GM12878 (cell line): Measurements from ENCODE around the gene NPTX1. TPM values are rescaled to one million over a fixed set of nuclear protein-coding genes. Genes with fewer than 3 reads are reported as not detected.

Experiments used
- ATAC-seq: fragments of 200-7000 bp; cut with Tn5 transposase; 3 replicates; pipeline ENCODE4 v1.9.1; 2020; ENCODE audit warnings: mild to moderate bottlenecking, moderate library complexity
- BruUV-seq: library from RNA; stranded (reverse); fragments of 400-500 nt; replicated peaks from 2 replicates; lab custom pipeline; 2021; lab: Mats Ljungman, UMichigan
- CTCF ChIA-PET: fragments of 300-600 bp; sonication (Branson Sonifier 250); formaldehyde crosslinking; extraction: SDS; loops from one replicate; lab custom pipeline; 2021; ENCODE audit warnings: inconsistent platforms; lab: Yijun Ruan, JAX
- POLR2A ChIA-PET: fragments of 350-600 bp; formaldehyde crosslinking; extraction: SDS; loops from one replicate; lab custom pipeline; 2021; ENCODE audit warnings: inconsistent platforms; lab: Charles Lee
- RAD21 ChIA-PET: fragments of 300-600 bp; sonication (Branson Sonifier 250); formaldehyde crosslinking; loops from one replicate; lab custom pipeline; 2023; ENCODE audit warnings: antibody characterized with exemption; ENCODE audit not compliant: unreplicated experiment; lab: Charles Lee
- SMC1A ChIA-PET: fragments of 300-600 bp; sonication (Branson Sonifier 250); formaldehyde crosslinking; loops from one replicate; lab custom pipeline; 2023; ENCODE audit not compliant: unreplicated experiment, uncharacterized antibody; lab: Charles Lee
- DNase-seq: peaks from one replicate; pipeline ENCODE4 v3.0.0-alpha.2; 2011; ENCODE audit warnings: low read depth, low spot score
- FAIRE-seq: peaks from 3 replicates; lab custom pipeline; 2011; peaks lifted over from hg19 to GRCh38; lab: Jason Lieb, UNC
- H2AFZ ChIP-seq: 2 replicates; pipeline ENCODE4 v1.6.0; 2011; ENCODE audit warnings: low read depth, low read length, control low read depth; ENCODE audit not compliant: control insufficient read depth
- H3K27ac ChIP-seq: 2 replicates; pipeline ENCODE4 v1.5.1; 2011; ENCODE audit warnings: control low read depth; ENCODE audit not compliant: control insufficient read depth, insufficient read depth
- H3K27me3 ChIP-seq, 2 experiments: replicated peaks in 1 of 2; 2 replicates each; pipeline versions ENCODE4 v1.6.0 to v1.6.1; 2011; ENCODE audit warnings: low read length in 1 of 2; ENCODE audit not compliant: control insufficient read depth in 2 of 2, insufficient read depth in 2 of 2
- H3K36me3 ChIP-seq, 2 experiments: 2 replicates each; pipeline ENCODE4 v1.5.1; 2011; ENCODE audit warnings: low read length in 1 of 2; ENCODE audit not compliant: control insufficient read depth in 2 of 2, insufficient read depth in 2 of 2
- H3K4me1 ChIP-seq: 2 replicates; pipeline ENCODE4 v1.6.1; 2011; ENCODE audit warnings: mild to moderate bottlenecking, low read length, moderate library complexity, mixed read lengths; ENCODE audit not compliant: control insufficient read depth, insufficient read depth
- H3K4me2 ChIP-seq: 2 replicates; pipeline ENCODE4 v1.6.0; 2011; ENCODE audit warnings: control low read depth; ENCODE audit not compliant: control insufficient read depth, insufficient read depth
- H3K4me3 ChIP-seq: fragments of 200-600 bp; sonication (generic); 2 replicates; pipeline ENCODE4 v1.5.1; 2016
- H3K79me2 ChIP-seq: 2 replicates; pipeline ENCODE4 v1.6.0; 2011; ENCODE audit warnings: low read length; ENCODE audit not compliant: control insufficient read depth, insufficient read depth
- H3K9ac ChIP-seq: 2 replicates; pipeline ENCODE4 v1.8.0; 2011; ENCODE audit warnings: low read length, control low read depth, mixed read lengths; ENCODE audit not compliant: control insufficient read depth, insufficient read depth
- H3K9me3 ChIP-seq: replicated peaks from 3 replicates; pipeline ENCODE4 v1.5.1; 2011; ENCODE audit warnings: mild to moderate bottlenecking, low read length; ENCODE audit not compliant: control insufficient read depth, insufficient read depth
- H4K20me1 ChIP-seq: 2 replicates; pipeline ENCODE4 v1.6.0; 2011; ENCODE audit not compliant: control insufficient read depth, insufficient read depth
- CBX3 ChIP-seq: fragments of 200-600 bp; sonication (generic); IDR thresholded peaks from 2 replicates; pipeline ENCODE4 v1.6.1; 2016; ENCODE audit warnings: low read depth, borderline replicate concordance
- CREM ChIP-seq: IDR thresholded peaks from 2 replicates; pipeline ENCODE4 v1.6.1; 2014; ENCODE audit warnings: antibody characterized with exemption, low read depth
- CUX1 ChIP-seq: IDR thresholded peaks from 2 replicates; pipeline ENCODE4 v1.6.1; 2012; ENCODE audit warnings: improper control_type of control experiment, low read depth, low read length; ENCODE audit not compliant: insufficient replicate concordance
- DPF2 ChIP-seq: fragments of 450-650 bp; IDR thresholded peaks from 2 replicates; pipeline ENCODE4 v1.6.1; 2017; ENCODE audit warnings: mild to moderate bottlenecking
- ELK1 ChIP-seq: IDR thresholded peaks from 2 replicates; pipeline ENCODE4 v1.6.1; 2012; ENCODE audit warnings: low read depth, low read length, improper control_type of control experiment
- EZH2 ChIP-seq: IDR thresholded peaks from 2 replicates; pipeline ENCODE4 v1.6.1; 2012; ENCODE audit warnings: low read depth, mild to moderate bottlenecking, control low read depth, inconsistent platforms, low read length, borderline replicate concordance; ENCODE audit not compliant: control insufficient read depth
- IRF5 ChIP-seq: fragments of 450-650 bp; IDR thresholded peaks from 2 replicates; pipeline ENCODE4 v1.6.1; 2017; ENCODE audit warnings: borderline replicate concordance
- PKNOX1 ChIP-seq: fragments of 450-650 bp; IDR thresholded peaks from 2 replicates; pipeline ENCODE4 v1.6.1; 2016; ENCODE audit warnings: mild to moderate bottlenecking
- SMAD5 ChIP-seq: IDR thresholded peaks from 2 replicates; pipeline ENCODE4 v1.6.1; 2016; ENCODE audit warnings: antibody characterized with exemption, low read depth
- SMARCA5 ChIP-seq: fragments of 450-650 bp; IDR thresholded peaks from 2 replicates; pipeline ENCODE4 v1.6.1; 2017; ENCODE audit warnings: mild to moderate bottlenecking
- TCF7 ChIP-seq: IDR thresholded peaks from 2 replicates; pipeline ENCODE4 v1.6.1; 2014; ENCODE audit warnings: antibody characterized with exemption, borderline replicate concordance
- ZSCAN29 ChIP-seq: fragments of 450-650 bp; IDR thresholded peaks from 2 replicates; pipeline ENCODE4 v1.6.1; 2017; ENCODE audit warnings: mild to moderate bottlenecking, moderate library complexity
- ZZZ3 ChIP-seq: IDR thresholded peaks from 2 replicates; pipeline ENCODE4 v1.6.1; 2011; ENCODE audit warnings: low read depth; ENCODE audit not compliant: control insufficient read depth, insufficient read length
- WGBS: methylation state at CpG from one replicate; pipeline ENCODE4 v1.1.6; 2016; ENCODE audit warnings: low lambda C conversion rate; ENCODE audit not compliant: insufficient replicate concordance, insufficient coverage; ENCODE audit errors: missing lambda C conversion rate; 5-methylcytosine and 5-hydroxymethylcytosine counted together
- in situ Hi-C: fragments of 300-500 bp; cut with MboI; formaldehyde crosslinking; loops from 9 replicates; pipeline ENCODE4 v1.14.3; 2018; ENCODE audit warnings: mixed read lengths
- intact Hi-C: fragments of 100-400 bp; cut with micrococcal nuclease; formaldehyde crosslinking; loops from one replicate; pipeline ENCODE4 v1.14.2; 2022; ENCODE audit not compliant: unreplicated experiment
- polyA plus RNA-seq, 11 experiments: library from polyadenylated mRNA; depleted of rRNA in 4 of 11; unstranded in 6 of 11; stranded (reverse) in 5 of 11; fragments of >200 nt; fragmentation: Nextera tagmentation in 4 of 11; fragmentation: Illumina TruSeq in 1 of 11; extraction: Ambion mirVana in 4 of 11; extraction: Trizol in 1 of 11; gene quantifications; 1 replicate in 1 of 11; 2 replicates in 10 of 11; pipeline versions ENCODE4 v1.2.1 to v1.2.3, GENCODE V29; 2011 to 2016; ENCODE audit warnings: inconsistent platforms in 2 of 11, missing spikeins in 2 of 11, low read depth in 1 of 11
- total RNA-seq, 4 experiments: library from RNA; depleted of rRNA in 3 of 4; stranded (reverse); fragments of >200 nt in 3 of 4; fragmentation: Illumina TruSeq in 1 of 4; extraction: Trizol in 1 of 4; gene quantifications; 2 replicates each; pipeline versions ENCODE4 v1.2.1 to v1.2.3, GENCODE V29; 2013 to 2021

Gene NPTX1
- total and polyA plus RNA-seq, 10 of the 15 experiments (the other 5 are each of a cell fraction or from before 2014, with no cell fraction given): not detected

GRCh38 chr17:80456465-80457235 lies 19.8 kb downstream of the NPTX1 start:
- no TSS peak for BruUV-seq
- Histone ChIP-seq H3K27ac (no peak overlapping the region), H3K4me2 (no peak overlapping the region), H4K20me1 (no peaks in the 10 kb centered on the region), H3K79me2 (peaks cover 7% of the 10 kb centered on the region), H3K4me3 (no peak overlapping the region), H3K4me1 (peaks cover 8% of the 10 kb centered on the region), H2AFZ (no peak overlapping the region), H3K36me3 (no peaks in the 10 kb centered on the region), H3K9me3 (no peaks in the 10 kb centered on the region), H3K9ac (no peak overlapping the region), H3K27me3 (peaks cover 0 to 3% of the 10 kb centered on the region in 2 experiments; a peak in 1 of 4 replicates)
- in situ Hi-C loops: no loop called here
- FAIRE-seq: no peak
- DNase-seq: no peak
- intact Hi-C loops: loop anchor here (10.0 kb wide), 1 partner anchor 118 kb away; no protein-coding TSS in a partner anchor
- RAD21 ChIA-PET: no interaction called here
- SMC1A ChIA-PET: no interaction called here
- CTCF ChIA-PET: no interaction called here
- POLR2A ChIA-PET: no interaction called here
- ATAC-seq: no peak
- WGBS: 64% methylated on average over 21 of the region's 21 CpGs
- TF ChIP-seq CUX1: no peak
- TF ChIP-seq SMAD5: no peak
- no peak for TF ChIP-seq PKNOX1
- no peak for TF ChIP-seq ZSCAN29
- no peak for TF ChIP-seq EZH2
- no peak for TF ChIP-seq SMARCA5
- no peak for TF ChIP-seq TCF7
- TF ChIP-seq DPF2: no peak
- no peak for TF ChIP-seq CREM
- TF ChIP-seq CBX3: no peak
- TF ChIP-seq ELK1: no peak
- TF ChIP-seq IRF5: no peak
- no peak for TF ChIP-seq ZZZ3
